Spleen (tissue), 11 donors: Measurements from ENCODE around the gene LMF1. TPM values are rescaled to one million over a fixed set of nuclear protein-coding genes. Genes with fewer than 3 reads are reported as not detected.

Source experiments
- DNase-seq: peaks from one replicate; pipeline ENCODE4 v3.0.0-alpha.2; 2020
- H3K27ac ChIP-seq, 8 donors: fragments of 200-600 bp; sonication (generic) in 7 of 8; 1 replicate in 4 of 8; 2 replicates in 4 of 8; pipeline versions ENCODE4 v1.5.0 to v1.8.0; 2016 to 2021; ENCODE audit warnings: inconsistent platforms in 4 of 8, mild to moderate bottlenecking in 4 of 8, moderate library complexity in 1 of 8
- H3K27me3 ChIP-seq, 7 donors: fragments of 200-600 bp; sonication (generic) in 6 of 7; replicated peaks in 1 of 7; 1 replicate in 4 of 7; 2 replicates in 3 of 7; pipeline versions ENCODE4 v1.5.0 to v1.8.0; 2016 to 2021; ENCODE audit warnings: inconsistent platforms in 3 of 7, mild to moderate bottlenecking in 1 of 7
- H3K36me3 ChIP-seq, 6 donors: fragments of 200-600 bp; sonication (generic) in 5 of 6; 1 replicate in 4 of 6; 2 replicates in 2 of 6; pipeline versions ENCODE4 v1.5.0 to v1.8.0; 2016 to 2021; ENCODE audit warnings: inconsistent platforms in 2 of 6
- H3K4me1 ChIP-seq, 6 donors: fragments of 200-600 bp; sonication (generic) in 5 of 6; 1 replicate in 3 of 6; 2 replicates in 3 of 6; pipeline versions ENCODE4 v1.5.0 to v1.8.0; 2016 to 2021; ENCODE audit warnings: inconsistent platforms in 3 of 6
- H3K4me3 ChIP-seq, 8 donors: fragments of 200-600 bp; sonication (generic) in 7 of 8; 1 replicate in 4 of 8; 2 replicates in 4 of 8; pipeline versions ENCODE4 v1.5.0 to v1.8.0; 2016 to 2021; ENCODE audit warnings: inconsistent platforms in 4 of 8, mild to moderate bottlenecking in 4 of 8, moderate library complexity in 2 of 8
- H3K9me3 ChIP-seq, 8 donors: fragments of 200-600 bp; sonication (generic) in 7 of 8; 1 replicate in 4 of 8; 2 replicates in 4 of 8; pipeline versions ENCODE4 v1.5.0 to v1.8.0; 2016 to 2021; ENCODE audit warnings: inconsistent platforms in 4 of 8
- POLR2A ChIP-seq, 3 donors: fragments of 450-650 bp; IDR thresholded peaks; one replicate each; pipeline ENCODE4 v1.5.1; 2017; ENCODE audit warnings: antibody characterized with exemption in 3 of 3, mild to moderate bottlenecking in 1 of 3
- POLR2AphosphoS5 ChIP-seq, 3 donors: sonication (generic); formaldehyde crosslinking; IDR thresholded peaks; one replicate each; pipeline ENCODE4 v1.5.1; 2017; ENCODE audit warnings: antibody characterized with exemption in 3 of 3
- WGBS, 5 donors: extraction: QIAGEN DNeasy Blood & Tissue Kit in 3 of 5; methylation state at CpG; one replicate each; pipeline versions ENCODE4 v1.1.5 to v1.1.7; 2013 to 2018; 5-methylcytosine and 5-hydroxymethylcytosine counted together
- intact Hi-C: fragments of 100-400 bp; cut with DNase I; formaldehyde crosslinking; loops from one replicate; pipeline ENCODE4 v1.15.0; 2023; ENCODE audit warnings: low total_unique reads
- polyA plus RNA-seq, 3 donors: library from polyadenylated mRNA; stranded (reverse); fragments of 200-250 nt; gene quantifications; one replicate each; pipeline ENCODE4 v1.2.1, GENCODE V29; 2013
- total RNA-seq, 7 donors: library from RNA; depleted of rRNA in 3 of 7; stranded (reverse); fragments of >200 nt in 3 of 7; fragmentation: NEBNext Ultra II Directional in 4 of 7; extraction: Animal tissue kit (Norgen Biotek cat#: 25700) in 4 of 7; gene quantifications; one replicate each; pipeline versions ENCODE4 v1.1.0 to v1.2.1, GENCODE V29; 2016 to 2021
- TF ChIP-seq, protein P1 (sequence below), 11 experiments: fragments of 200-600 bp in 7 of 11; fragments of 450-650 bp in 4 of 11; sonication (generic) in 4 of 11; IDR thresholded peaks in 8 of 11; conservative IDR thresholded peaks in 3 of 11; 1 replicate in 7 of 11; 2 replicates in 4 of 11; pipeline versions ENCODE4 v1.4.0 to v1.8.0; 2016 to 2021; ENCODE audit warnings: antibody characterized with exemption in 11 of 11, inconsistent platforms in 4 of 11, mild to moderate bottlenecking in 1 of 11
- donor health status: healthy with polysubstance abuse.
- donor health status: DM: no; HTN: no; CAD: no; lungs with moderate emphysema.
- donor health status: DM: no; HTN: no; CAD: no.
- donor health status: Bipolar disorder and iron deficiency.
- donor health status: healthy.
- donor health status: DM: no; HTN: no; CAD: no.
- donor health status: DM: yes; HTN: yes; CAD: no.

Gene LMF1
- total and polyA plus RNA-seq, 10 donors: 10.4 to 57.6 (median 32.5) TPM

DNA sequence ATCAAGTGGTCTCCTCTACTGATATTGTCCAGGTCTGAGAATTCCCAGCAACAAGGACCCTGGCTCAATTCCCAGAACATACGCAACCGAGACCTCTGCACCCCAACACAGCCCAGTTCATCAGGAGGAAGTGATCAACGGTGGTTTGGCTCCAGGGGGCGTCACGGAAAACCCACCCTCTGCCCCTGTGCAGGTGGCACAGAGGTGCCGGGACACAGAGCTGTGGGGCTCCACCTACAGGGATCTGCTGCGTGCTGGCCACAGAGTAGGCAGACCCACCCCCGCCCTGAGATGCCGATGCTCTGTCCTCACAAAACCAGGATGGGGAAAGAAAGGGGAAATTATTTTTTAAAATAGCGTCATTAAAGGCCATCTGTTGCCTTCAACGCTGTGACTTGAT, 69.6 kb downstream of the LMF1 start:
- H3K27me3 ChIP-seq: no peaks in the 10 kb centered on the region
- no peak overlapping the region for H3K4me3 ChIP-seq
- no peaks in the 10 kb centered on the region for H3K9me3 ChIP-seq
- WGBS, 5 donors: 82 to 89% (median 83%) methylated on average over 8 to 11 of the region's 11 CpGs
- intact Hi-C loops: no loop called here
- no peak overlapping the region for H3K27ac ChIP-seq
- H3K4me1 ChIP-seq: no peaks in the 10 kb centered on the region
- DNase-seq: no peak
- TF ChIP-seq POLR2A (IDR thresholded peaks at IDR 0.05) (no peak), POLR2AphosphoS5 (IDR thresholded peaks at IDR 0.05) (no peak)
- TF ChIP-seq, protein P1, sequence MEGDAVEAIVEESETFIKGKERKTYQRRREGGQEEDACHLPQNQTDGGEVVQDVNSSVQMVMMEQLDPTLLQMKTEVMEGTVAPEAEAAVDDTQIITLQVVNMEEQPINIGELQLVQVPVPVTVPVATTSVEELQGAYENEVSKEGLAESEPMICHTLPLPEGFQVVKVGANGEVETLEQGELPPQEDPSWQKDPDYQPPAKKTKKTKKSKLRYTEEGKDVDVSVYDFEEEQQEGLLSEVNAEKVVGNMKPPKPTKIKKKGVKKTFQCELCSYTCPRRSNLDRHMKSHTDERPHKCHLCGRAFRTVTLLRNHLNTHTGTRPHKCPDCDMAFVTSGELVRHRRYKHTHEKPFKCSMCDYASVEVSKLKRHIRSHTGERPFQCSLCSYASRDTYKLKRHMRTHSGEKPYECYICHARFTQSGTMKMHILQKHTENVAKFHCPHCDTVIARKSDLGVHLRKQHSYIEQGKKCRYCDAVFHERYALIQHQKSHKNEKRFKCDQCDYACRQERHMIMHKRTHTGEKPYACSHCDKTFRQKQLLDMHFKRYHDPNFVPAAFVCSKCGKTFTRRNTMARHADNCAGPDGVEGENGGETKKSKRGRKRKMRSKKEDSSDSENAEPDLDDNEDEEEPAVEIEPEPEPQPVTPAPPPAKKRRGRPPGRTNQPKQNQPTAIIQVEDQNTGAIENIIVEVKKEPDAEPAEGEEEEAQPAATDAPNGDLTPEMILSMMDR (IDR thresholded peaks at IDR 0.05 in 8 of 11, conservative IDR thresholded peaks at IDR 0.05 in 3 of 11): no peak
- peaks cover 0 to 38% (median 6%) of the 10 kb centered on the region in 6 donors for H3K36me3 ChIP-seq

DNA sequence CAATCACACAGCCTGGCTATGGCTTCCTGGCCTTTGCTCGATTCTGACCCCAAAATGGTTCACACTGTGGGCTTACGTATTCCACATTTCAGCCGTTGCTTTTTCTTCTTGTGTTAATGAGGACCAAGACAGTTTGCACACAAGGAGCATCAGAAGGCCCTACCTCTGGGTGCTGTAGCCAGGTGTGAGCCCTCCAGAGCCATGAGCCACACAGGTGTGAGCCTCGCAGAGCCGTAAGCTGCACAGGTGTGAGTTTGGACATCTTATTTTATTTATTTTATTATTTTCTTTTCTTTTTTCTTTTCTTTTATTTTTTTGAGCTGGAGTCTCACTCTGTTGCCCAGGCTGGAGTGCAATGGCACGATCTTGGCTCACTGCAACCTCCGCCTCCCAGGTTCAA, 70.6 kb downstream of the LMF1 start:
- Histone ChIP-seq H3K9me3 (no peaks in the 10 kb centered on the region), H3K4me3 (no peak overlapping the region), H3K36me3 (peaks cover 0 to 31% (median 6%) of the 10 kb centered on the region in 6 donors), H3K27ac (no peak overlapping the region), H3K4me1 (no peaks in the 10 kb centered on the region), H3K27me3 (no peaks in the 10 kb centered on the region)
- intact Hi-C loops: no loop called here
- TF ChIP-seq, protein P1 (IDR thresholded peaks at IDR 0.05 in 8 of 11, conservative IDR thresholded peaks at IDR 0.05 in 3 of 11): no peak
- TF ChIP-seq POLR2AphosphoS5 (IDR thresholded peaks at IDR 0.05) (no peak), POLR2A (IDR thresholded peaks at IDR 0.05) (no peak)
- WGBS, 5 donors: 87 to 98% (median 95%) methylated on average over 7 of the region's 7 CpGs
- DNase-seq: no peak

DNA sequence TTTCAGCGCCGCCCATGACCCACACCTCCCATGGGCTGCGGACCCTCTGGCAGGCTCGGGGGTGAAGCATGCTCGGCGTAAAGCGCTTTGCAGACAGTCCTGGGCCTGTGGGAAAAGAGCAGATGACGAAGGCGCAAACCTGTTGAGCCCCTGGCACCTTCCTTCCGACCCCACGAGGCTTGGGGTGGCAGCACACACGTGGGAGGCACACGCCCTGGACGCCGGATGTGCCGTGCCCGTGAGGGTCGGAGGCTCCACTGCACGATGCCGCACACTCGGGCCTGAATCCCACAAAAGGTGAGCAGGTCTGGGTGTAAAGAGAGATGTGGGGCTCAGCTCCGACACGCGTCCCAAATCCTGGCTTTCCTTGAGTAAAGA, 71.1 kb downstream of the LMF1 start:
- DNase-seq: no peak
- WGBS, 5 donors: 87 to 96% (median 94%) methylated on average over 22 to 24 of the region's 24 CpGs

DNA sequence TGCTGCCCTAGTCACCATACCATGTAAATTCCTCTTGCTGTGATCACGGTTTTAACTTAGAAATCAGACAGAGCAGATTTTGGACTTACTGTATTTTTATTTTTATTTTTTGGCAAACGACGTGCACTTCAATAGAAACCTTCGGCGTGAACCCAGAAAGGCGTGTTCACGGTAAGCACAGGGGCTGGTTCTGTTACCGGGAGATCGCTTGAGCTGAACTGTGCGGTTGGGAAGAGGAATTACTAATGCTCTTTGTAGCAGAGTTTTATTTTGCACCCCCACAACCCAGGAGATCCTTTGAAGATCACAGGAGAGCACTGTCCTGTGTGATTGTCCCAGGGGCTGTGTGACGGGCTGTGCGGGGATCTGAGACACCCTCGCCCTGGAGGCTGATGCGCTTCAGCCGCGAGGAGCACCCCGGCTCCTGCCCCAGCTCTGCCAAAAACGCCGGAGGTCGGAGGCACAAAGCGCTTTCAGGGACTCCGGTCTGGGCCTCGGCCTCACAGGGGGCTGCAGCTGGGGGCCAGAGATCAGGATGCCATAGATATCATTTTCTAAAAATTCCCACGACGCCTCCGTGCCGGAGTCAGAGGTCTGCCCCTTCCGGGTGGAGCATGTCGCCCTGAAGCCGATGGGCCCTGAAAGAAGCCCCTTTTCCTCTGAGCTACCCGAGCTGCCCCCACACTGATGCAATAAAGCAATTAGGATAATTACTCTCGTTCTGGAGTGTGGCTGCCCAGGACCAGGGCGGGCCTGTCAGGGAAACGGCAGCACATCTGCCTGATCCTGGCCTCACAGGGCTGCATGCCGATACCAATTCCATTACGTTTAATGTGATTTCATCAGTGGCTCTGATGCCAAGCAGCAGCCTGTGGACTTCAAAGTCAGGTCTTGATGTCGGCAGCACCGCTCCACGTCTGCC, 71.8 kb downstream of the LMF1 start:
- DNase-seq: no peak
- Histone ChIP-seq H3K4me3 (no peak overlapping the region), H3K4me1 (no peaks in the 10 kb centered on the region), H3K27me3 (no peaks in the 10 kb centered on the region), H3K9me3 (no peaks in the 10 kb centered on the region), H3K27ac (no peak overlapping the region), H3K36me3 (peaks cover 0 to 31% (median 6%) of the 10 kb centered on the region in 6 donors)
- intact Hi-C loops: no loop called here
- TF ChIP-seq, protein P1 (IDR thresholded peaks at IDR 0.05 in 8 of 11, conservative IDR thresholded peaks at IDR 0.05 in 3 of 11): no peak
- TF ChIP-seq POLR2A (IDR thresholded peaks at IDR 0.05) (no peak), POLR2AphosphoS5 (IDR thresholded peaks at IDR 0.05) (no peak)
- WGBS, 5 donors: 87 to 96% (median 93%) methylated on average over 22 to 39 of the region's 39 CpGs

More for the DNA sequence above, 71.1 kb downstream of the LMF1 start:
- Histone ChIP-seq H3K9me3 (no peaks in the 10 kb centered on the region), H3K36me3 (peaks cover 0 to 31% (median 6%) of the 10 kb centered on the region in 6 donors), H3K4me3 (no peak overlapping the region), H3K4me1 (no peaks in the 10 kb centered on the region), H3K27ac (no peak overlapping the region), H3K27me3 (no peaks in the 10 kb centered on the region)
- TF ChIP-seq, protein P1 (IDR thresholded peaks at IDR 0.05 in 8 of 11, conservative IDR thresholded peaks at IDR 0.05 in 3 of 11): no peak
- TF ChIP-seq POLR2AphosphoS5 (IDR thresholded peaks at IDR 0.05) (no peak), POLR2A (IDR thresholded peaks at IDR 0.05) (no peak)
- intact Hi-C loops: no loop called here
